HG02678 (cell line): ENCODE measurements around the gene MEF2A.
"Not testable (repeated sequence)": the region's sequence is repeated elsewhere in the genome, so short reads cannot be mapped to it uniquely, and the experiment has no call there.

Source experiments
- ATAC-seq: cut with Tn5 transposase; IDR thresholded peaks from one replicate; pipeline ENCODE4 v1.9.1; 2021; ENCODE audit warnings: mild to moderate bottlenecking, moderate library complexity; ENCODE audit not compliant: unreplicated experiment

The MEF2A gene

GRCh38 chr15:99644913-99645542 is 79.2 kb downstream of the MEF2A start:
- ATAC-seq: no peak

- no peak for ATAC-seq
Measured at GRCh38 chr15:99645543-99645935, 79.8 kb downstream of the MEF2A start.

GRCh38 chr15:99645951-99646350 is 80.2 kb downstream of the MEF2A start:
- ATAC-seq: no peak

- ATAC-seq: no peak
Measured at GRCh38 chr15:99651023-99651807, 85.4 kb downstream of the MEF2A start.

- ATAC-seq: no peak
Measured at GRCh38 chr15:99656205-99656604, 90.4 kb downstream of the MEF2A start.

GRCh38 chr15:99657996-99658395 is 92.2 kb downstream of the MEF2A start:
- ATAC-seq: no peak

GRCh38 chr15:99662903-99663302 is 97.1 kb downstream of the MEF2A start:
- no peak for ATAC-seq

GRCh38 chr15:99666073-99666472 is 100.3 kb downstream of the MEF2A start:
- ATAC-seq: not testable (repeated sequence)

- no peak for ATAC-seq
Measured at GRCh38 chr15:99668533-99669182, 102.9 kb downstream of the MEF2A start.

- ATAC-seq: no peak
Measured at GRCh38 chr15:99669250-99669649, 103.5 kb downstream of the MEF2A start.

- ATAC-seq: no peak
Measured at GRCh38 chr15:99671926-99672635, 106.3 kb downstream of the MEF2A start.

- ATAC-seq: no peak
Measured at GRCh38 chr15:99673111-99673510, 107.3 kb downstream of the MEF2A start.

- ATAC-seq: no peak
Measured at GRCh38 chr15:99674279-99674678, 108.5 kb downstream of the MEF2A start.

GRCh38 chr15:99677540-99678134 is 111.9 kb downstream of the MEF2A start:
- peak; percentile 83 for ATAC-seq

GRCh38 chr15:99680276-99680675 is 114.5 kb downstream of the MEF2A start:
- no peak for ATAC-seq

- ATAC-seq: no peak
Measured at GRCh38 chr15:99681990-99682389, 116.2 kb downstream of the MEF2A start.

- no peak for ATAC-seq
Measured at GRCh38 chr15:99682455-99682854, 116.7 kb downstream of the MEF2A start.

GRCh38 chr15:99683000-99683670 is 117.4 kb downstream of the MEF2A start:
- no peak for ATAC-seq

- no peak for ATAC-seq
Measured at GRCh38 chr15:99686290-99686689, 120.5 kb downstream of the MEF2A start.

GRCh38 chr15:99692825-99693224 is 127.0 kb downstream of the MEF2A start:
- ATAC-seq: no peak
